GM19239 (cell line): ENCODE measurements around the gene NDUFS1.
"Not testable (repeated sequence)": the region's sequence is repeated elsewhere in the genome, so short reads cannot be mapped to it uniquely, and the experiment has no call there.

Experiments
- DNase-seq: peaks from one replicate; pipeline ENCODE4 v3.0.0; 2011; ENCODE audit warnings: low spot score; ENCODE audit not compliant: insufficient read length
- FAIRE-seq: peaks from 2 replicates; lab custom pipeline; 2011; peaks lifted over from hg19 to GRCh38; lab: Jason Lieb, UNC

Gene NDUFS1

DNA sequence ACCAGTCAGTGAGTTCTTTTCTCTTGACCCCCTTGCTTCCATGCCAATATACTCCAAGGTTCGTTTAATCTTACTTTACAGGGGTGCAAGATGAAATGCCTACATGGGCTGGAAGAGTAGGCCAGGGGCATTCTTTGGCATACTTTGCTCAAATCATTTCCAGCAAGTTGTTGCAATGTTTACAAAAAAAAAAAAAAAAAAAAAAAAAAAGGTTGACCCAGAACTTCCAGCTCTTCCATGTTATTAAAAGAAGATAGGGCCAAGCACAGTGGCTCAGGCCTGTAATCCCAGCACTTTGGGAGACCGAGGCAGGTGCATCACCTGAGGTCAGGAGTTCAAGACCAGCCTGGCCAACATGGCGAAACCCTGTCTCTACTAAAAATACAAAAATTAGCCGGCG is 81.4 kb downstream of the NDUFS1 start:
- FAIRE-seq, DNase-seq: not testable (repeated sequence)

- DNase-seq: no peak
- no peak for FAIRE-seq
Measured at GRCh38 chr2:206075113-206075512, 84.1 kb downstream of the NDUFS1 start.

GRCh38 chr2:206071807-206072206 is 87.4 kb downstream of the NDUFS1 start:
- FAIRE-seq: no peak
- DNase-seq: no peak

DNA sequence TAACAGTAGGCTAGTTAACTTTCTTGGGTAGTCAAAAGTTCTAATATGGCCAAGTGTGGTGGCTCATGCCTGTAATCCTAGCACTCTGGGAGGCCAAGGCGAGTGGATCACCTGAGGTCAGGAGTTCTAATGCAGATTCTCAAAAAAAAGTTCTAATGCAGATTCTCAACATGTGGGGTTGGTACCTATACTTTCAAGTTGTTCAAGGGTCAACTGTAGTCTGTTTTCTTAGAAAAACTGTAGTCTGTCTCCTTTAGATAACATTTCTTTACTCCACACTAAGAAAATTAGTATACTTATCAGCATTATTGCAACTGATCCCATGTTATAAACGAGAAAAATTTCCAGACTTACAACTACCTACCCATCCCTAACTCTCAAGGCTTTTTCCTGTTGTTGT is 89.8 kb downstream of the NDUFS1 start:
- DNase-seq: no peak
- FAIRE-seq: no peak

GRCh38 chr2:206068207-206068606 is 91.0 kb downstream of the NDUFS1 start:
- DNase-seq (no peak), FAIRE-seq (no peak)
